GM12873 (cell line): ENCODE results near the gene LIN7C.

ENCODE experiments used
- TF ChIP-seq, protein P1 (sequence below): IDR thresholded peaks from 2 replicates; pipeline ENCODE4 v1.5.1; 2012; ENCODE audit warnings: low read depth, mild to moderate bottlenecking, moderate library complexity, low read length, control low read depth; ENCODE audit not compliant: insufficient read depth; ENCODE audit errors: missing control alignments

LIN7C gene

DNA sequence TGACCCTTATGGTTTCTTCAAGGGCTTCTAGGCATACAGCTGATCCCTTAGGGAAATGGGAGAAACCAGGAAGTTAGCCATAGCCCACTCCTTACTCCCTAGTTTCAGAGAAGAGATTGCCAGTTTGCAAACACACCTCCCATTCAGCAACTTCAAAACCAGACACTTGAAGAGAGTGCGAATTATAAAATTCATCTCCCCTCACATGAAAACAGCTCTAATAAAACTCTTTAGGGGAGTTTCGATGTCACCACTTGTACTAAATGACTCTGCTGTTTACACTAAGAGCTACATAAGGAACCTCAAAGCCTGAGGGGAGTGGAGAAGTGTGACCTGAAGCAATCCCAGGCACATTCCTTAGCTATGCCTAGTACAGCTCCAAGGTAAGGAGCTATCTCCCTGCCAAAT is 42.3 kb downstream of the LIN7C start:
- TF ChIP-seq, protein P1, sequence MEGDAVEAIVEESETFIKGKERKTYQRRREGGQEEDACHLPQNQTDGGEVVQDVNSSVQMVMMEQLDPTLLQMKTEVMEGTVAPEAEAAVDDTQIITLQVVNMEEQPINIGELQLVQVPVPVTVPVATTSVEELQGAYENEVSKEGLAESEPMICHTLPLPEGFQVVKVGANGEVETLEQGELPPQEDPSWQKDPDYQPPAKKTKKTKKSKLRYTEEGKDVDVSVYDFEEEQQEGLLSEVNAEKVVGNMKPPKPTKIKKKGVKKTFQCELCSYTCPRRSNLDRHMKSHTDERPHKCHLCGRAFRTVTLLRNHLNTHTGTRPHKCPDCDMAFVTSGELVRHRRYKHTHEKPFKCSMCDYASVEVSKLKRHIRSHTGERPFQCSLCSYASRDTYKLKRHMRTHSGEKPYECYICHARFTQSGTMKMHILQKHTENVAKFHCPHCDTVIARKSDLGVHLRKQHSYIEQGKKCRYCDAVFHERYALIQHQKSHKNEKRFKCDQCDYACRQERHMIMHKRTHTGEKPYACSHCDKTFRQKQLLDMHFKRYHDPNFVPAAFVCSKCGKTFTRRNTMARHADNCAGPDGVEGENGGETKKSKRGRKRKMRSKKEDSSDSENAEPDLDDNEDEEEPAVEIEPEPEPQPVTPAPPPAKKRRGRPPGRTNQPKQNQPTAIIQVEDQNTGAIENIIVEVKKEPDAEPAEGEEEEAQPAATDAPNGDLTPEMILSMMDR, result no peak

DNA sequence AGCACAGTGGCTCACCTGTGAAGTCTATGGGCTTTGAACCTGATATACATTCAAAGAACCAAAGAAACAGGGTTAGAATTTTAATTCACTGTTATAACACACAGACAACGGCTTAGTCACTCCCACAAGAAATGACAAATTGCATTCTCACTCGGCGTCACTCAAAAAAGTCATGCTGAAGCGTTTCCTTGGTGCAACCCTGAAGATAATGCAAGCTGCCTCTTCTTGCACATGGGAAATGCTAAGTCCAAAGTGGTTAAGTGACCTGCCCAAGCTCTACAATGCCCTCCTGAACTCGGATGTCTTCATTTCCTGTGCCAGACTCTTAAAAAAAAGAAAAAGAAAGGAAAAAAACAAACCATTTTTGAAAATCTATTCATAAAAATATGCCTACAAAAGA is 44.0 kb downstream of the LIN7C start:
- TF ChIP-seq, protein P1, result no peak

- TF ChIP-seq, protein P1, result no peak
These were observed 46.2 kb downstream of the LIN7C start for GRCh38 chr11:27460158-27460978.

DNA sequence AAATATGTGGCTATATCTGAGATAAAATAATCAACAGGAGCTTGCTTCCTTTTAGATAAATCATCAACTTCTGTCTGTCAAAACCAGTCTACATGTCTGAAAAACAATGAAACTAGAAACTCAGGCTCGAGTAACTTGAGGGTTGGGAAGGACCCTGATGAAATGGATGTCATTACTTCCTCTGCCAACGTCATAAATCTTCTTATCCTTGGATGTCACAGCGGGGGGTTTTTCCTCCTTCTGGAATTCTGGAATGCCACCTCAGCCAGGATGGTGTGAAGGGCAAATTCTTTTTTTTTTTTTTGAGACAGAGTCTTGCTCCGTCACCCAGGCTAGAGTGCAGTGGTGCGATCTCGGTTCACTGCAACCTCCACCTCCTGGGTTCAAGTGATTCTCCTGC is 47.4 kb downstream of the LIN7C start:
- TF ChIP-seq, protein P1, result no peak

DNA sequence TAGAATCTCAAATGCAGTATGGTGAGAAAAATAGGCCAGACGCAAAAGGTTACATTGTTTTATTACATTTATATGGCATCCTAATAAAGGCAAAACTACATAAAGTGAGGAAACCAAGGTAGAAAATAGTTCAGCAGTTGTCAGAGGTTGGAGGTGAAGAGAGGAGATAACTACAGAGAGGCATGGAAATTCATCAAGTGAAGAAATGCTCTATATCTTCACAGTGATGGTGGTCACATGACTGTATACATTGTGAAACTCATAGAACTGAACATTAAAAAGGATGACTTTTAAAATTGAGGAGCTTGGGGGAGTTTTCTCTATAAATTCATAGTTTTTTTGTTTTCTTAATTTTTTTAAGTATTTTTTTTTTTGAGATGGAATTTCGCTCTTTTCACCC is 48.4 kb downstream of the LIN7C start:
- TF ChIP-seq, protein P1, result no peak

GRCh38 chr11:27456795-27457329 is 49.7 kb downstream of the LIN7C start:
- TF ChIP-seq, protein P1, result no peak

GRCh38 chr11:27456140-27456794 is 50.3 kb downstream of the LIN7C start:
- TF ChIP-seq, protein P1, result no peak
